Measurements from ENCODE around the gene AIM2.
"Not testable (repeated sequence)": the region's sequence is repeated elsewhere in the genome, so short reads cannot be mapped to it uniquely, and the experiment has no call there.

AIM2 gene

GRCh38 chr1:159040893-159041724 is 35.5 kb downstream of the AIM2 start:
- H3K4me3 ChIP-seq (ENCODE audit: low read depth, low read length) = no peak overlapping the region
- no peak for TF ChIP-seq CTCF (IDR thresholded peaks at IDR 0.05; ENCODE audit: insufficient read depth, low read depth, low read length, missing control alignments)
- no peak for DNase-seq (ENCODE audit: low read depth)

- DNase-seq (ENCODE audit: low read depth) = no peak
- TF ChIP-seq CTCF (IDR thresholded peaks at IDR 0.05; ENCODE audit: insufficient read depth, low read depth, low read length, missing control alignments) = no peak
- H3K4me3 ChIP-seq (ENCODE audit: low read depth, low read length) = no peak overlapping the region
These were observed 36.4 kb downstream of the AIM2 start for GRCh38 chr1:159040206-159040605.

DNA sequence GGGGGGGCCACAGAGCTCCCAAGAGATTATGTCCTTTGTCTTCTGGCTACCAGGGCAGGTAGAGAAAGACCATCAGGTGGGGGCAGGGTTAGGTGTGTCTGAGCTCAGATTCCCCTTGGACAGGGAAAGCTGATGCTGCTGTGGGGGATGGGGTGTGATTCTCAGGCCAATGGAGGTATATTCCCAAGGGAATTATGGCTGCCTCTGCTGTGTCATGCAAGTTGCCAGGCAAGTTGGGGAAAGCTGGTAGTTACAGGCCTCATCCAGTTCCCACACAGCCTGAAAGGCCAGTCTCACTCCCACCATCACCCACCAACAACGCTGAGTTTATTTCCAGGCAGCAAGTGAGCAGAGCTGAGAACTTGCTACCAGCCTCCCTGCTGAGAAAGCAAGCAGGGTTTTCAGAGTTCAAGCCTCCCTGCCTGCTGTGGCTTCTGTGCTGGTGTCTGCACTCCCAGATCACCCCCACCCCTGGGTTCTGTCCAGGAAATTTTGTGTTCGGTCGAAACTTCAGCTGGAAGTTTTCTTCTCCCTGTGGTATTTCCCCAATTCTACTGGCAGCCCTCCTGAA is 45.6 kb downstream of the AIM2 start:
- no peak for TF ChIP-seq CTCF (IDR thresholded peaks at IDR 0.05; ENCODE audit: insufficient read depth, low read depth, low read length, missing control alignments)
- H3K4me3 ChIP-seq (ENCODE audit: low read depth, low read length) = no peak overlapping the region
- no peak for DNase-seq (ENCODE audit: low read depth)

DNA sequence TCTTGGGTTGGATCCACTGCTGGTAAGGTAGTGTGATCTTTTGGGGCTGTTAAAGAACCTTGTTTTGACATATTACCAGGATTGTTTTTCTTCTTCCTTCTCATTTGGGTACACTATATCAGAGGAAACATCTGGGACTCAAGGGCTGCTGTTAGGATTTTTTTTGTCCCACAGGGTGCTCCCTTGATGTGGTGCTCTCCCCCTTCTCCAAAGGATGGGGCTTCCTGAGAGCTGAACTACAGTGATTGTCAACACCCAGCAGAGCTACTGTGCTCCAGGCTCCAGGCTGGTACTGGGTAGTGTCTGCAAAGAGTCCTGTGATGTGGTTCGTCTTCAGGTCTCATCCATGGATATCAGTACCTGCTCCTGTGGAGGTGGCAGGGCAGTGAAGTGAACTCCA is 46.3 kb downstream of the AIM2 start:
- no peak overlapping the region for H3K4me3 ChIP-seq (ENCODE audit: low read depth, low read length)
- DNase-seq (ENCODE audit: low read depth) = no peak
- TF ChIP-seq CTCF (IDR thresholded peaks at IDR 0.05; ENCODE audit: insufficient read depth, low read depth, low read length, missing control alignments) = no peak

DNA sequence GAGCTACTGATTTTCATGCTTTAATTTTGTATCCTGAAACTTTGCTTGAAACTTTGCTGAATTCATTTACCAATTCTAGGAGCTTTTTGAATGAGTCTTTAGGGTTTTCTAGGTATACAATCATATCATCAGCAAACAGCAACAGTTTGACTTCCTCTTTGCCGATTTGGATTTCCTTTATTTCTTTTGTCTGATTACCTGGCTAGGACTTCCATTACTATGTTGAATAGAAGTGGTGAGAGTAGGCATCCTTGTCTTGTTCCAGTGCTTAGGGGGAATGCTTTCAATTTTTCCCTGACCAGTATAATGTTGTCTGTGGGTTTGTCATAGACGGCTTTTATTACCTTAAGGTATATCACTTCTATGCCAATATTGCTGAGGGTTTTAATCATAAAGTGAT is 49.7 kb downstream of the AIM2 start:
- not testable (repeated sequence) for DNase-seq (ENCODE audit: low read depth); H3K4me3 ChIP-seq (ENCODE audit: low read depth, low read length)

DNA sequence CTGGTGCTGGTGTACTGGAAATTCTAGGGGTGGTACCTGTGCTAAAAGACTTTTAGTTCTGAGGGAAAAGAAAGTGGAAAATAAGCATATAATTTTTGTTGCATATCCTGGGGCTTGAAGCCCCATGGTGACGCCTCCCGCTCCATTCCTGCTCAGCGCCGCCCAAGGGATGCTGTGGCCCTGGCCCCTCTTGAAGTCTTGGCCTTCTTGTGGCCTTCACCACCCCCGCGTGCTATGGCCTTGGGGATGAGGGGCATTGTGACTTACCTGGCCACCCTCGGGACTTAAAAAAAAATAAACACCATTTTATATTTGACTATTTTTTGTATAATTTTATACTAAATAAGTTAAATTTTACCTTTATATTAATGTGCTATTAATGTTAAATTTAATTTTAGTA is 51.5 kb downstream of the AIM2 start:
- TF ChIP-seq CTCF (IDR thresholded peaks at IDR 0.05; ENCODE audit: insufficient read depth, low read depth, low read length, missing control alignments) = no peak
- no peak overlapping the region for H3K4me3 ChIP-seq (ENCODE audit: low read depth, low read length)
- DNase-seq (ENCODE audit: low read depth) = no peak

DNA sequence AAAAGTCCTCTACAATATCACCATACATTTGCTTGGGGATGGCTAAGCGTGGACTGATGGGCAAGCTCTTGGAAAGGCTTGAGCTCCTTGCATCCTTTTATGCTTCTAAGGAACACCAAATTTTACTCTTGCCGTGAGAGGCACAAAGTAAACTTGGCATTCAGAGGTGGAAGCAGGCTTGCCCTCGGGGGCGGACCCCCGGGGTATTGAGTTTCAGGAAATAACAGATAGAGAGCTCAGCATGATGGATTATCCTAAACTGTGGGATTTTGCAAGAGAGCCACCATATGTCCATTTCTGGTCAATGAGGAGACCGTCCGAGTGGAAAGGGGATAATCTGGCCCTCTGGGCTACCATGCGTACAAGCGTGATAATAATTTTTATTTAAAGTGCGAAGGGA is 52.8 kb downstream of the AIM2 start:
- no peak for TF ChIP-seq CTCF (IDR thresholded peaks at IDR 0.05; ENCODE audit: insufficient read depth, low read depth, low read length, missing control alignments)
- H3K4me3 ChIP-seq (ENCODE audit: low read depth, low read length) = no peak overlapping the region
- no peak for DNase-seq (ENCODE audit: low read depth)

Measured in GM12865 (cell line).